Tibial nerve (tissue), 4 donors: Measurements from ENCODE around the gene ITGA8. TPM values are rescaled to one million over a fixed set of nuclear protein-coding genes. Genes with fewer than 3 reads are reported as not detected.

Source experiments
- DNase-seq, 2 donors: peaks; one replicate each; pipeline ENCODE4 v3.0.0-alpha.2; 2019; ENCODE audit warnings: low spot score in 2 of 2
- H3K27ac ChIP-seq, 4 donors: fragments of 200-600 bp; sonication (generic) in 3 of 4; one replicate each; pipeline ENCODE4 v1.5.1; 2017 to 2019; ENCODE audit warnings: mild to moderate bottlenecking in 1 of 4
- H3K27me3 ChIP-seq, 2 donors: fragments of 200-600 bp; sonication (generic) in 1 of 2; one replicate each; pipeline versions ENCODE4 v1.5.1 to v1.6.0; 2017 to 2019
- H3K36me3 ChIP-seq, 3 donors: fragments of 200-600 bp; sonication (generic); one replicate each; pipeline ENCODE4 v1.5.1; 2018 to 2019
- H3K4me1 ChIP-seq, 4 donors: fragments of 200-600 bp; sonication (generic) in 3 of 4; one replicate each; pipeline ENCODE4 v1.5.1; 2017 to 2019
- H3K4me3 ChIP-seq, 4 donors: fragments of 200-600 bp; sonication (generic) in 3 of 4; one replicate each; pipeline ENCODE4 v1.5.1; 2017 to 2019; ENCODE audit warnings: mild to moderate bottlenecking in 1 of 4, moderate library complexity in 1 of 4
- H3K9me3 ChIP-seq, 4 donors: fragments of 200-600 bp; sonication (generic) in 3 of 4; one replicate each; pipeline ENCODE4 v1.5.1; 2017 to 2019
- EP300 ChIP-seq, 2 donors: sonication (generic); formaldehyde crosslinking; IDR thresholded peaks; one replicate each; pipeline ENCODE4 v1.6.1; 2017; ENCODE audit warnings: antibody characterized with exemption in 2 of 2, mild to moderate bottlenecking in 1 of 2
- POLR2A ChIP-seq, 2 donors: fragments of 450-650 bp; IDR thresholded peaks; one replicate each; pipeline ENCODE4 v1.6.1; 2017; ENCODE audit warnings: antibody characterized with exemption in 2 of 2, mild to moderate bottlenecking in 2 of 2, moderate library complexity in 2 of 2
- WGBS, 2 donors: methylation state at CpG; one replicate each; pipeline ENCODE4 v1.1.5; 2018; 5-methylcytosine and 5-hydroxymethylcytosine counted together
- total RNA-seq, 4 donors: library from RNA; depleted of rRNA; stranded (reverse); fragments of >200 nt; gene quantifications; one replicate each; pipeline ENCODE4 v1.1.0, GENCODE V29; 2016
- TF ChIP-seq, protein P1 (sequence below), 5 experiments: fragments of 200-600 bp in 3 of 5; fragments of 450-650 bp in 2 of 5; sonication (generic) in 3 of 5; IDR thresholded peaks; one replicate each; pipeline ENCODE4 v1.5.1; 2016 to 2019; ENCODE audit warnings: antibody characterized with exemption in 5 of 5, mild to moderate bottlenecking in 3 of 5, moderate library complexity in 2 of 5

Gene ITGA8
- total RNA-seq, 4 donors from 2014 or later, result 1.5 to 8.7 (median 4.3) TPM

DNA sequence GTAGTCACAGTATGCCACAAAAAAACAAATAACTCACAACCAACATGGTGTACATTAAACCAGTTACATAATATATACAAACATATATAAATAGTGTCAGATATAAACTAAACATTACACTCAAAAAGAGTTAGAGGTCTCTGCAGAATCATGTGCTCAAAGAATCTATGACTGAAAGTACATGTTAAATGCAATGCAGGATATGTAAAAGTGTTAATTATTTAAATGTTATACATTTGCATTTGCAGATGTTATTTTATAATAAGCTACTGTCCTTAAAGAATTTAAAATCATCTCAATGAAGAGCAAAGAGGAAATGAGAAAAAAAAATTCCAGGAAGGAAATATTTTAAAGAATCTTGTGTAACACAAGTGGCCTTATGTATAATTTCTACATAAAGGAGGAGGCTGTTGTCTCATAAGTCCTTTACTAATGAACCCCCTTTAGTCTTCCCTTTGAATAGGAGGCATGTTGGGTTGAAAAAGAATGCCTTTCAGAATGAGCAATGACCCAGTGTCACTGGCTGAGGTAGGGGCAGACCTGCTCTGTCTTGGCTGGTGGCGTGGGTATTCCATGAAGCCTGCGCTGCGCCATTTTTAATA, 148.9 kb downstream of the ITGA8 start:
- Histone ChIP-seq H3K36me3 (no peaks in the 10 kb centered on the region), H3K27ac (no peak overlapping the region), H3K27me3 (no peaks in the 10 kb centered on the region), H3K9me3 (no peaks in the 10 kb centered on the region), H3K4me3 (no peak overlapping the region), H3K4me1 (peaks cover 0 to 12% (median 0%) of the 10 kb centered on the region in 4 donors)
- TF ChIP-seq, protein P1, sequence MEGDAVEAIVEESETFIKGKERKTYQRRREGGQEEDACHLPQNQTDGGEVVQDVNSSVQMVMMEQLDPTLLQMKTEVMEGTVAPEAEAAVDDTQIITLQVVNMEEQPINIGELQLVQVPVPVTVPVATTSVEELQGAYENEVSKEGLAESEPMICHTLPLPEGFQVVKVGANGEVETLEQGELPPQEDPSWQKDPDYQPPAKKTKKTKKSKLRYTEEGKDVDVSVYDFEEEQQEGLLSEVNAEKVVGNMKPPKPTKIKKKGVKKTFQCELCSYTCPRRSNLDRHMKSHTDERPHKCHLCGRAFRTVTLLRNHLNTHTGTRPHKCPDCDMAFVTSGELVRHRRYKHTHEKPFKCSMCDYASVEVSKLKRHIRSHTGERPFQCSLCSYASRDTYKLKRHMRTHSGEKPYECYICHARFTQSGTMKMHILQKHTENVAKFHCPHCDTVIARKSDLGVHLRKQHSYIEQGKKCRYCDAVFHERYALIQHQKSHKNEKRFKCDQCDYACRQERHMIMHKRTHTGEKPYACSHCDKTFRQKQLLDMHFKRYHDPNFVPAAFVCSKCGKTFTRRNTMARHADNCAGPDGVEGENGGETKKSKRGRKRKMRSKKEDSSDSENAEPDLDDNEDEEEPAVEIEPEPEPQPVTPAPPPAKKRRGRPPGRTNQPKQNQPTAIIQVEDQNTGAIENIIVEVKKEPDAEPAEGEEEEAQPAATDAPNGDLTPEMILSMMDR (IDR thresholded peaks at IDR 0.05), result no peak
- TF ChIP-seq EP300 (IDR thresholded peaks at IDR 0.05) (no peak), POLR2A (IDR thresholded peaks at IDR 0.05) (no peak)
- DNase-seq, result no peak
- 90 to 95% methylated on average over 3 of the region's 3 CpGs for WGBS, 2 donors

DNA sequence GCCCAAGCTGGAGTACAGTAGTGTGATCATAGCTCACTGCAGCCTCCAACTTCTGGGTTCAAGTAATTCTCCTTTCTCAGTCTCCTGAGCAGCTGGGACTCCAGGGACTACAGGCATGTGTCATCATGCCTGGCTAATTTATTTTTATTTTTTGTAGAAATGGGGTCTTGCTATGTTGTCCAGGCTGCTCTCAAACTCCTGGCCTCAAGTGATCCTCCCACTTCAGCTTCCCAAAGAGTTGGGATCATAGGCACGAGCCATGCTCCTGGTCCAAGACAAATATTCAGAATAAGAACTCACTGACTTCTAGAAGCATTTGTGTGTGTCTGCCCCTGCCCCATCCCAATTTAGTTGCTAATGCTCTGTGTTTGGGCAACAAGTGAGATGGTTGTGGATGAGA, 151.8 kb downstream of the ITGA8 start:
- Histone ChIP-seq H3K27me3 (no peaks in the 10 kb centered on the region), H3K9me3 (no peaks in the 10 kb centered on the region), H3K4me3 (no peak overlapping the region), H3K36me3 (no peaks in the 10 kb centered on the region), H3K27ac (no peak overlapping the region), H3K4me1 (peaks cover 0 to 12% (median 0%) of the 10 kb centered on the region in 4 donors)
- DNase-seq, result no peak
- 79 to 91% methylated on average over 1 of the region's 1 CpG for WGBS, 2 donors
- TF ChIP-seq EP300 (IDR thresholded peaks at IDR 0.05) (no peak), POLR2A (IDR thresholded peaks at IDR 0.05) (no peak)
- TF ChIP-seq, protein P1 (IDR thresholded peaks at IDR 0.05), result no peak

- 95 to 100% methylated on average over 1 of the region's 1 CpG for WGBS, 2 donors
- H3K9me3 ChIP-seq, result no peaks in the 10 kb centered on the region
- no peak overlapping the region for H3K4me3 ChIP-seq
- TF ChIP-seq, protein P1 (IDR thresholded peaks at IDR 0.05), result no peak
- TF ChIP-seq EP300 (IDR thresholded peaks at IDR 0.05), result no peak
- no peak for TF ChIP-seq POLR2A (IDR thresholded peaks at IDR 0.05)
- no peaks in the 10 kb centered on the region for H3K36me3 ChIP-seq
- H3K4me1 ChIP-seq, result peaks cover 0 to 3% (median 0%) of the 10 kb centered on the region in 4 donors
- no peaks in the 10 kb centered on the region for H3K27me3 ChIP-seq
- no peak for DNase-seq
- H3K27ac ChIP-seq, result no peak overlapping the region
Observed at GRCh38 chr10:15563246-15563645, 156.5 kb downstream of the ITGA8 start.

DNA sequence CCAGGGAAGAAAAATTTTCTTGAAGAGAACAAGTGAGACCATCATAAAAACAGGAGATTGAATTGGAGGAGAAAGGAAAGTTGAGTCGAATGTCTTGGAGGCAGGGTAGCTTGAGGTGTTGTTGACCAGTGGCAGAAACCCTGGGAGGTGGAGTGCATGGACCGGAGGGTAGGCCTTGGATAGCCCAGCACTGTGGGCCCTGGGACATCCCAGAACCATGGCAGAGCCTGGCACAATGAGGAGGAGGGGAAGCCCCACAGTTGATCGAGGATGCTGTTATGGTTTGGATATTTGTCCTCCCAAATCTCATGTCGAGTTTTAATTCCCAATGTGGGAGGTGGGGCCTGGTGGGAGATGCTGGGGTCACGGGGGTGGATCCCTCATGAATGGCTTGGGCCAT, 157.1 kb downstream of the ITGA8 start:
- DNase-seq, result no peak
- Histone ChIP-seq H3K36me3 (no peaks in the 10 kb centered on the region), H3K9me3 (no peaks in the 10 kb centered on the region), H3K27ac (no peak overlapping the region), H3K4me3 (no peak overlapping the region), H3K27me3 (no peaks in the 10 kb centered on the region), H3K4me1 (peaks cover 0 to 3% (median 0%) of the 10 kb centered on the region in 4 donors)
- TF ChIP-seq, protein P1 (IDR thresholded peaks at IDR 0.05), result no peak
- TF ChIP-seq EP300 (IDR thresholded peaks at IDR 0.05), result no peak
- TF ChIP-seq POLR2A (IDR thresholded peaks at IDR 0.05), result no peak
- 79 to 85% methylated on average over 5 of the region's 5 CpGs for WGBS, 2 donors

DNA sequence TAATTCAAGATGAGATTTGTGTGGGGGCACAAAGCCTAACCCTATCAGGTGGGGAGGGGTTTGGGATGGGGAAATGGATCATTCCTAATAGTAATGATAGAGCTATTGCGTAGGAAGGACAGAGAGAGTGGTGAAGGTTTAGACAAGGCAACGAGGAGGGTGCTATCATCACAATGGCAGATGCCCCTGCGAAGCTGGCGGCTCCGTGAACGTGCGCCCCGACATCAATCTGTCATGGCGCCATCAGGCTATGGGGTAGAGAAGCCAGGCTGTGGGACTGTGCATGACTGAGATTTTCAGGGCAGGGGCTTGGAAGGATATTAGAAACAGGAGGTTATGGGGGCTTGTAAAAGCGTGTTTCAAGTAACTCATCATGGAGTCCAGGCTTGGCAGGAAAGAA, 157.6 kb downstream of the ITGA8 start:
- no peaks in the 10 kb centered on the region for H3K27me3 ChIP-seq
- H3K27ac ChIP-seq, result no peak overlapping the region
- no peaks in the 10 kb centered on the region for H3K9me3 ChIP-seq
- peaks cover 0 to 3% (median 0%) of the 10 kb centered on the region in 4 donors for H3K4me1 ChIP-seq
- no peak for DNase-seq
- H3K4me3 ChIP-seq, result no peak overlapping the region
- no peak for TF ChIP-seq POLR2A (IDR thresholded peaks at IDR 0.05)
- no peak for TF ChIP-seq EP300 (IDR thresholded peaks at IDR 0.05)
- TF ChIP-seq, protein P1 (IDR thresholded peaks at IDR 0.05), result no peak
- H3K36me3 ChIP-seq, result no peaks in the 10 kb centered on the region
- WGBS, 2 donors, result 93 to 94% methylated on average over 10 of the region's 10 CpGs
